Left hindlimb (tissue), 1 donor: ENCODE data around the gene ZBTB37.
"Not testable (repeated sequence)": the region's sequence is repeated elsewhere in the genome, so short reads cannot be mapped to it uniquely, and the experiment has no call there.

Experiments used
- DNase-seq: peaks from one replicate; pipeline ENCODE4 v3.0.0-alpha.2; 2018

Gene ZBTB37

DNA sequence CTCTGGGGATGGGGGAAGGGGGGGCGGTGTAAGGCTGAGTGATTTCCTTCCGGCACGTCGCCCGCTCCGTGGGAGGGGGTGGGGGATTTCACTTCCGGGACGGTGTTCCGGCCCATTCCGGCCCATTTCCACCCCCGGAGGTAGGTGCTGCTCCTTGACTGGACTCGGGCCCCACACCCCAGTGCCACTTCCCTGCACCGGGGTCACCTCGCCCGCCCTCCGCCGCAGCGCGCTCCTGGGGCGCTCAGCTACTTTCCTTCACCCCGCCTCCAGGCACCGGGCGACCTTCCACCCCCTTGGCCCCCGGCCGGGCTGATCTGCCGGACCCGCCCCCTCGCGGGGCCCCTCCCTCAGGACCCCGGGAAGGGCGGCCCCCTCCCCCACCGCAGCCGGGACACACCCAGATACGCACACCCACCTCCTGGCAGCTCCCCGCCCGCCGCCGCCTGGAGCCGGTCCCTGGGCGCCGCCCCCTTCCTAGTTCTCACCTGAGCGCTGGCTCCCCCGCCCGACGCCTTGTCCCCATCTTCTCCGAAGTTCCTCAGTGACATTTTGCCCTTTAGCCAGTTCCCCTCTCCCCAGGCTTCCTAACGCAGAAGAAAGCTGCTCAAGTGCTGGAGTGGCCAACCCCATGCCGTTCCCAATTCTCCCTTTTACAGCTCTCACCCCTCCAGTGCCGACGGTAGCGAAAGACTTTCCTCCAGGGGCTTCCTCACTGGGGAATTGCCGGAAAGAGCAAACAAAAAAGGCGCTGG lies at the start of gene ZBTB37:
TSS of gene ZBTB37 (plus strand) at position 115 of the 755 bp plus-strand sequence. CDS start 1,846 bp downstream, outside the sequence.
- DNase-seq = no peak

- no peak for DNase-seq
These were observed 49.7 kb upstream of the ZBTB37 start for GRCh38 chr1:173818459-173818858.

GRCh38 chr1:173821680-173822079 lies 46.5 kb upstream of the ZBTB37 start:
- DNase-seq = no peak

GRCh38 chr1:173823781-173824314 lies 44.3 kb upstream of the ZBTB37 start:
- no peak for DNase-seq

DNA sequence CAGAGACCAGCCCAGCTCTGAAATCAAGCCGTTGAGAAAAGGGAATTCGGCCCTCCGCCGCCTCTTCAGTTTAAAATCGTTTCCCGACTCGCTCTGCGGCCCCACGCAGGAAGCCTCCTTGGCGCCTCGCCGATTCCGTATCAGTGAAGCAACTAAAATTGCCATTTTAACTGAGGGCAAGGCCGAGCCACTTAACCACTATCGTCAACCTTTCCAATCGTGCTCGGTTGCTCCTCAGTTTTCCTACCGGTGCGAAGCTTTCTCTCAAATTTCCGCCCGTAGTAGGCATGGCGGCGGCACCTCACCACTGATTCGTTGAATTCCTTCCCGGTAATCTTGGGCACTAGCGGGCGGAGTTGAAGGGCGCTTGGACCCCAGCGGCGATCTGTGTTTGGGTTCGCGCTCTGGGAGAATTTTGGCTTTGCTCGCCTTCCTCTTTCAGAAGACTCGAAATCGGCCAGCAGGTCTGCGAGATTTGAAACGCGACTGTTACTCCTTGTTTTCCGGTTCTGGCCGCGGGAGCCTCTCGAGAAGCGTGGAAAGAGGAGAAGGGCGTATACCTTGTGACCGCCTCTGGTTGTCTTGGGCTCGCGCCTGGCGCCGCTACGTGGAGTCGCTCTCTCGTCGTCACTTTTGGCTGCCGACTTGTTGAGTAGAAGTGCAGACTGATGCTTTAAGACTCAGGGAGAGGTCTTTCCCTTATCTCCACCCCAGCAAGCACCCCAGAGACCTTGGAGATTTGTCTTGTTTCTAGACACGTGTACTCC lies 43.7 kb upstream of the ZBTB37 start, which contains the start of the genes CENPL and DARS2:
TSS of gene CENPL (minus strand) at position 569 of the 767 bp plus-strand sequence. CDS start 13,584 bp downstream, outside the sequence.
TSS of gene DARS2 (plus strand) at position 359 of the 767 bp plus-strand sequence. CDS start 557 bp downstream, outside the sequence.
- DNase-seq = peak; percentile 97

DNA sequence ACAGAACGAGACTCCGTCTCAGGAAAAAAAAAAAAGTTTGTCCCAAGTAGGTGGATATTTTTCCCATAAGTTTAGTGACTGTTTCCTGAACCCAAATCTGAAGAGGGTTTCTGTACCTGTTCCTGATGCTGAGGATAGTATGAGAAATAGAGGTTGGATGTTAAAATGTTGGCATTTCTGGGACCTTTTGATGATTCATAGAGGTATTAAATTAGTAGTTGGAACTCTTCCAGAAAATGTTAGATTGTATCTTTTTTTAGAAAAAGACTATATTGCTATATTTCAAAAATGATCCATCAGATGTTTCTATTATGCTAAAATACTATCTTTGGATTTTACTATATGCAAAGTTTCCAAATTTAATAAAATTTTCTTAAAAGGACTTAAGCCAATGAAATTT lies 40.6 kb upstream of the ZBTB37 start:
- no peak for DNase-seq

- DNase-seq = no peak
These were observed 35.4 kb upstream of the ZBTB37 start for GRCh38 chr1:173832748-173833147.

GRCh38 chr1:173852105-173852504 lies 16.1 kb upstream of the ZBTB37 start:
- no peak for DNase-seq

GRCh38 chr1:173853074-173853473 lies 15.1 kb upstream of the ZBTB37 start:
- no peak for DNase-seq

GRCh38 chr1:173856014-173856413 lies 12.2 kb upstream of the ZBTB37 start:
- DNase-seq = no peak

GRCh38 chr1:173856903-173857302 lies 11.3 kb upstream of the ZBTB37 start:
- no peak for DNase-seq

DNA sequence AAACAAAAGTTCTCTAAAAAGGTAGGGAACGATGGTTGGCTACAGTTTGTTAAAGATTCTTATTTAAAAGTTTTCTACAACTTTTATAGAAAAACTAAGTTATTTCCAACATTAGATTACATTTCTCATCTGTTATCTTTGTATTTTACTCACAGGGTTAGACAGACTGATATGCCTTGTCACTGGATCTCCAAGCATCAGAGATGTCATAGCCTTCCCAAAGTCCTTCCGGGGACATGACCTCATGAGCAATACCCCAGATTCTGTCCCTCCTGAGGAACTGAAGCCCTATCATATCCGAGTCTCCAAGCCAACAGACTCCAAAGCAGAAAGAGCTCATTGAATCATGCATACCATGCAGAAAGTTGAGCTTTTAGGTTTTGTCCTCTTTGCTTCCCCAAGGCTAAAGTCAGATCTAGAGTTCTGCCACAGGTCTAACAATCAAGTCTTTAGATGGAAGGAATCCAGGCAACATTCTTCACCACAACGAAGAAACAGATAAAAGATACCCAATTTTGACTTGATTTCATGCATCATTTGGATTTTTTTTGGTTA lies 10.7 kb upstream of the ZBTB37 start:
- no peak for DNase-seq

DNA sequence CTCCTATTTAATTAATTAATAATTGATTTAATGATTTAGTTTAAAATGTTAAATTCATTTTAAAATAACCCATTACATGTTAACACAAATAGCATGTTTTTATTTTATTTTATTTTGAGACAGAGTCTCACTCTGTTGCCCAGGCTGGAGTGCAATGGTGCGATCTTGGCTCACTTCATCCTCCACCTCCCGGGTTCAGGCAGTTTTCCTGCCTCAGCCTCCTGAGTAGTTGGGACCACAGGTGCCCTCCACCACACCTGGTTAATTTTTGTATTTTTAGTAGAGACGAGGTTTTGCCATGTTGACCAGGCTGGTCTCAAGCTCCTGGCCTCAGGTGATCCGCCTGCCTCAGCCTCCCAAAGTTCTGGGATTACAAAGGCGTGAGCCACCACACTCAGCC lies 8.6 kb upstream of the ZBTB37 start:
- DNase-seq = not testable (repeated sequence)

DNA sequence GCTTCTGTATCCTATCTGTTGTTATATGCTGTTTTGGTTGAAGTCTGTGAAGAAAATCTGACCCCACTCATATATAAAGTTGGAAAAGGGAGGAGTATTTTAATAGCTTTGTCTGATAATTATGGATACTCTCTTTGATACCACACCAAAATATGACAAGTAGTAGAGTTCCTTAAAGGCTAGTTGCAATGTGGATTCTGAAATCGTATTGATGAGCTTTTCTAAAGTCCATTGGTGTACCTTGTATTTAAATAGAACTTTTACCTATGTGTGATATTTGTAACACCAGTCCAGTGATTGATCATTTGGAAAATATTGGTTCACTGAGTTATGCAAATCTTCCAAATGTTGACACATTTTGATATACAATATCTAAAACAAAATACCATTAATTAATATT lies 8.1 kb upstream of the ZBTB37 start:
- DNase-seq = no peak

DNA sequence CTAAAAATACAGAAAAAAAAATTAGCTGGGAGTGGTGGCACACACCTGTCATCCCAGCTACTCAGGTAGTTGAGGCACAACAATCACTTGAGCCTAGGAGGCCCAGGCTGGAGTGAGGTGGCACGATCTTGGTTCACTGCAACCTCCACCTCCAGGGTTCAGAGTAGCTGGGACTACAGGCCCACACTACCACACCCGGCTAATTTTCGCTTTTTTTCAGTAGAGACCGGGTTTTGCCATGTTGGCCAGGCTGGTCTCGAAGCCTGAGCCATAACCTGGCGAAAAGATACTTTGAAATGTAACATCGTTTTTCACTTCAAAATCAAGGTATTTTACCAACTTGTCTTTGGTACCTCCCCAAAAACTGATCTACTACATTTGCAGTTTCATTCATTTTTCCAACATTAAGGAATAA lies 6.4 kb upstream of the ZBTB37 start:
- DNase-seq = no peak

- not testable (repeated sequence) for DNase-seq
These were observed 5.9 kb upstream of the ZBTB37 start for GRCh38 chr1:173862146-173862768.

DNA sequence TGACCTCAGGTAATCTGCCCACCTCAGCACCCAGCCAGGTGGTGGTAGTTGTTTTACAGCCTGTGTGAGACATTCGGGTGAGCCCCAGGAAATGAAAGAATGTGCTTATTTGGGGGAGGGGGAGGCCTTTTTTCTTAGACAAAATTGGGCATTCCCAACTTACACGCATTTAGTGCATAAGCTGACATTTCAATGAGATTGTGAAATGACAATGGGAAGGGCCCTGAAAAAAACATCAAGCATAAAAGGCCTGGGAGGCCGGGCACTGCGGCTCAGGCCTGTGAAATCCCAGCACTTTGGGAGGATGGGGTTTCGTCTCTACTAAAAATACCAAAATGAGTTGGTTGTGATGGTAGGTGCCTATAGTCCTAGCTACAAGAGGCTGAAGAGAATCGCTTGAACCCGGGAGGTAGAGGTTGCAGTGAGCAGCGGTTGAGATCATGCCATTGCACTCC lies 5.4 kb upstream of the ZBTB37 start:
- DNase-seq = no peak

GRCh38 chr1:173863224-173864161 lies 4.7 kb upstream of the ZBTB37 start:
- no peak for DNase-seq

GRCh38 chr1:173864179-173864867 lies 3.9 kb upstream of the ZBTB37 start:
- DNase-seq = no peak

DNA sequence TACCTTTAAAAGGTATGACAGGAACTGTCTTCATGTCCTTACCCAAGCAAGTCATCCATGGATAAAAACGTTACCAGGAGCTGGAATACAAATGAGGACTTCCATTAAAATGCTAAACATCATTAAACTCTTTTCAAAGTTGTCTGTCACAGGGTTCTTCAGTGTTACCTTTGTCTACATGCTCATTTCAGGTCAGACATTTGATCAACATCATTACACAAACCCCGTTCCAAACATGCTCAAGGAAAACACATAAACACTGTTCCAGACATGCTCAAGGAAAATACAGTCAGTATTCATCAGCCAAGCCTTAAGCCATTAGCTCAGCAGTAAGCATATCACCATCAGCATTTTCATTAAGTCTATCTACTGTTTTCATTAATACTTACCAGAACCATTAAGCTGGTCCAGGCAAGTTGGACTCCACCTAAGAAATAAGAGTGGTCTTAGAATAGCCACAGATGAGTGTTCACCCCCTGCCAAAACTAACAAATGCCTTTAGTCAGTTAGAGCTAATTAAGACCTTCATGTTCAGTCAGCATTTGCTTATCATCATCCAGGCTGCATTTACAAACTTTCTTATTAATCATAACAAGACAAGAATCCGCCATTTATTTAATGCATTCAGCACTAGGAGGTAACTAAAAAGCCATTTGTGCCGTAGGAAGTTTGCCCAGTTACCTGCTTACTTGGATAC lies 2.6 kb upstream of the ZBTB37 start:
- DNase-seq = no peak
